OCI-LY7 (cell line): ENCODE data around the gene PNLDC1. TPM values are rescaled to one million over a fixed set of nuclear protein-coding genes. Genes with fewer than 3 reads are reported as not detected.

Source experiments
- BruUV-seq: library from RNA; stranded (reverse); fragments of 400-500 nt; replicated peaks from 2 replicates; lab custom pipeline; 2021; lab: Mats Ljungman, UMichigan
- CTCF ChIA-PET: fragments of 300-600 bp; sonication (Branson Sonifier 250); formaldehyde crosslinking; loops from one replicate; lab custom pipeline; 2022; ENCODE audit warnings: antibody characterized with exemption; ENCODE audit not compliant: unreplicated experiment; lab: Charles Lee
- POLR2A ChIA-PET: fragments of 300-600 bp; sonication (Branson Sonifier 250); formaldehyde crosslinking; loops from one replicate; lab custom pipeline; 2022; ENCODE audit warnings: antibody characterized with exemption; lab: Charles Lee
- DNase-seq: peaks from one replicate; pipeline ENCODE4 v3.0.0-alpha.2; 2015; ENCODE audit warnings: low spot score
- H2AFZ ChIP-seq: fragments of 200-600 bp; sonication (generic), shearing (Covaris generic); 2 replicates; pipeline ENCODE4 v1.6.1; 2014; ENCODE audit warnings: mild to moderate bottlenecking, antibody characterized with exemption, low read length, moderate library complexity
- H3K27ac ChIP-seq: fragments of 200-600 bp; sonication (generic); 2 replicates; pipeline ENCODE4 v1.5.1; 2014; ENCODE audit warnings: mixed run types, low read depth, mild to moderate bottlenecking, moderate library complexity, low read length, inconsistent platforms; ENCODE audit not compliant: poor library complexity, severe bottlenecking
- H3K36me3 ChIP-seq: fragments of 200-600 bp; sonication (generic); 2 replicates; pipeline ENCODE4 v1.6.1; 2014; ENCODE audit warnings: mild to moderate bottlenecking, antibody characterized with exemption, low read length, moderate library complexity, mixed read lengths; ENCODE audit not compliant: insufficient read depth
- H3K4me1 ChIP-seq: fragments of 200-600 bp; sonication (generic); 2 replicates; pipeline ENCODE4 v1.5.1; 2014; ENCODE audit warnings: mild to moderate bottlenecking, low read length; ENCODE audit not compliant: insufficient read depth, poor library complexity, severe bottlenecking
- H3K4me2 ChIP-seq: fragments of 200-600 bp; sonication (generic); 2 replicates; pipeline ENCODE4 v1.6.1; 2014; ENCODE audit warnings: mild to moderate bottlenecking, low read length
- H3K4me3 ChIP-seq: fragments of 200-600 bp; sonication (generic); 2 replicates; pipeline ENCODE4 v1.5.1; 2014; ENCODE audit warnings: mild to moderate bottlenecking, low read depth, low read length; ENCODE audit not compliant: poor library complexity, severe bottlenecking
- H3K79me2 ChIP-seq: fragments of 200-600 bp; sonication (generic); 2 replicates; pipeline ENCODE4 v1.6.1; 2016; ENCODE audit warnings: low read depth, mild to moderate bottlenecking, low read length, moderate library complexity, mixed read lengths; ENCODE audit not compliant: insufficient read depth
- H3K9me2 ChIP-seq: fragments of 200-600 bp; sonication (generic); 2 replicates; pipeline ENCODE4 v1.6.1; 2016; ENCODE audit warnings: mild to moderate bottlenecking, low read length, mixed read lengths; ENCODE audit not compliant: insufficient read depth
- H3K9me3 ChIP-seq: fragments of 200-600 bp; sonication (generic); 2 replicates; pipeline ENCODE4 v1.6.1; 2014; ENCODE audit warnings: mild to moderate bottlenecking, mixed run types, low read length, mixed read lengths
- H4K20me1 ChIP-seq: fragments of 200-600 bp; sonication (generic); 2 replicates; pipeline ENCODE4 v1.6.1; 2014; ENCODE audit warnings: mild to moderate bottlenecking, antibody characterized with exemption, low read length, moderate library complexity, mixed read lengths; ENCODE audit not compliant: insufficient read depth
- EZH2phosphoT487 ChIP-seq: fragments of 200-600 bp; sonication (generic); IDR thresholded peaks from 2 replicates; pipeline ENCODE4 v1.6.1; 2018; ENCODE audit warnings: low read depth, borderline replicate concordance, mild to moderate bottlenecking, mixed run types, antibody characterized with exemption, low read length, moderate library complexity, mixed read lengths
- intact Hi-C: fragments of 100-400 bp; cut with micrococcal nuclease; formaldehyde crosslinking; loops from one replicate; pipeline ENCODE4 v1.10.0; 2022; ENCODE audit not compliant: unreplicated experiment
- small RNA-seq: library from RNA; depleted of rRNA; stranded (forward); fragments of <200 nt; gene quantifications from one replicate; pipeline ENCODE3, GENCODE V24; 2014
- total RNA-seq, 2 experiments: library from RNA; depleted of rRNA in 1 of 2; stranded (reverse); fragments of >200 nt in 1 of 2; shearing (Covaris generic) in 1 of 2; gene quantifications; 2 replicates each; pipeline ENCODE4 v1.2.3, GENCODE V29; 2014 to 2022
- TF ChIP-seq, protein P1 (sequence below): fragments of 200-600 bp; sonication (generic); conservative IDR thresholded peaks from 2 replicates; pipeline ENCODE4 v1.5.1; 2014; ENCODE audit warnings: mild to moderate bottlenecking, antibody characterized with exemption, low read length, moderate library complexity, mixed read lengths

The PNLDC1 gene
- total RNA-seq, 2 experiments from 2014 or later, result not detected

DNA sequence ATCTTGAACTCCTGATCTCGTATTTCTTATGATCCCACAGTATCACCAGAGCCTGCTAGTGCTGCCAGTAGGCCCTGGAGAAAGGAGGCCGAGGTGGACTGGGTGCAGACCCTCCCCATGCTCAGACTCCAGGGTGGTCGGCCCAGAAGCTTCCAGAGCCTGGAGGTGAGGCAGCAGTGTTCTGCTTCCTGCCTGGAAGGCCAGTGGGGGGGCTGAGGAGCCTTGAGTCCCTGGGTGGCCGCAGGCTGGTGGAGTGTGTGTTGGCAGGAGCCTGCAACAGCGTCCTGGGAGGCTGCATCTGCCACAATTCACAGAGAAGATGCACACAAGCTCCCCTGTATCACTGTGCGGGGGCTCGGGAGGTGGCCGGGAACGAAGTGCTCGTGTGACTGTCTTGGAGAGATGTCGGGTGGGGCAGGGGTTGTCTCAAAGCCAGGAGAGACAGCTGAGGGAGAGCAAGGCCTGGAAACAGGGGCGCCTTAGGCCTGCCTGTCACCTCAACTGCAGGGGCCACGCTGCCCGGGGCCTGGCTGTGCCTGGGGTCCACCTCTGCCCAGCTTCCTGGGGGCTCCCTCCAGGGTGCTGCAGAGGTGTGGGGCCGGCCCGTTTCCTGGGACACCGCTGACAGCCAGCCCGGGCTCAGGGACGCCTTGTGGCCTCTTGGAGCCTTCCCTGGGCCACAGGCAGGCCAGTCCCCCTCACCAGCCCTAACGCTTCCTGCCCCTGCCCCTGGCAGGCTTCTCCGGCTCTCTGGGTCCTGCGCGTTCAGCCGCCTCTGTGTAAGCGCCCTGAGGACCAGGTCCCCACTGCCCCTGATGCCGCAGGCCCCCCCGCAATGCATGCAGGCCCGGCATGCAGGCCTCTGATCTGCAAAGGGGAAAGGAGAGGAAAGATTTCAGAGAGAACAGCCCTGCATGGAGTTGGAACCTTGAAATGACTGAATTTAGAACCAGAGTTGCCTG lies 66.5 kb downstream of the PNLDC1 start:
- no peak for TF ChIP-seq EZH2phosphoT487
- TF ChIP-seq, protein P1, sequence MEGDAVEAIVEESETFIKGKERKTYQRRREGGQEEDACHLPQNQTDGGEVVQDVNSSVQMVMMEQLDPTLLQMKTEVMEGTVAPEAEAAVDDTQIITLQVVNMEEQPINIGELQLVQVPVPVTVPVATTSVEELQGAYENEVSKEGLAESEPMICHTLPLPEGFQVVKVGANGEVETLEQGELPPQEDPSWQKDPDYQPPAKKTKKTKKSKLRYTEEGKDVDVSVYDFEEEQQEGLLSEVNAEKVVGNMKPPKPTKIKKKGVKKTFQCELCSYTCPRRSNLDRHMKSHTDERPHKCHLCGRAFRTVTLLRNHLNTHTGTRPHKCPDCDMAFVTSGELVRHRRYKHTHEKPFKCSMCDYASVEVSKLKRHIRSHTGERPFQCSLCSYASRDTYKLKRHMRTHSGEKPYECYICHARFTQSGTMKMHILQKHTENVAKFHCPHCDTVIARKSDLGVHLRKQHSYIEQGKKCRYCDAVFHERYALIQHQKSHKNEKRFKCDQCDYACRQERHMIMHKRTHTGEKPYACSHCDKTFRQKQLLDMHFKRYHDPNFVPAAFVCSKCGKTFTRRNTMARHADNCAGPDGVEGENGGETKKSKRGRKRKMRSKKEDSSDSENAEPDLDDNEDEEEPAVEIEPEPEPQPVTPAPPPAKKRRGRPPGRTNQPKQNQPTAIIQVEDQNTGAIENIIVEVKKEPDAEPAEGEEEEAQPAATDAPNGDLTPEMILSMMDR, result no peak
- intact Hi-C loops, result no loop called here

More for the DNA sequence above, 66.5 kb downstream of the PNLDC1 start:
- DNase-seq, result no peak
- Histone ChIP-seq H3K9me3 (no peaks in the 10 kb centered on the region), H3K79me2 (no peaks in the 10 kb centered on the region), H3K4me3 (no peak overlapping the region), H4K20me1 (no peaks in the 10 kb centered on the region), H3K27ac (no peak overlapping the region), H3K4me1 (peaks cover 8% of the 10 kb centered on the region), H3K9me2 (no peaks in the 10 kb centered on the region), H3K36me3 (no peaks in the 10 kb centered on the region), H3K4me2 (no peak overlapping the region), H2AFZ (no peak overlapping the region)
- no TSS peak for BruUV-seq
- CTCF ChIA-PET, result no interaction called here
- POLR2A ChIA-PET, result interaction anchor here (0.5 to 1.7 kb wide), 5 partner anchors 15 to 625 kb away, joined by 3 to 4 read pairs (median 3); partner anchors contain the start of gene MRPL18

Small RNAs within 50 kb of the gene (small RNA-seq; reads per million reads assigned to genes)
- 60.5 reads per million, percentile 98 among the genes with 10 or more reads in this experiment for gene SNORA20
- not detected for gene SNORA29

Other genes with a start within 250 kb of the PNLDC1 start
- gene SOD2, start 107.0 kb upstream of the PNLDC1 start, total RNA-seq (2014; rRNA removed; shearing (Covaris generic)), result 29.7 and 36.4 TPM in 2 replicates
- gene SOD2, start 107.0 kb upstream of the PNLDC1 start, total RNA-seq (2022), result 49.2 and 51.8 TPM in 2 replicates
- 93.3 and 99.3 TPM in 2 replicates for gene WTAP, start 72.8 kb upstream of the PNLDC1 start, total RNA-seq (2014; rRNA removed; shearing (Covaris generic))
- 115 and 117 TPM in 2 replicates for gene WTAP, start 72.8 kb upstream of the PNLDC1 start, total RNA-seq (2022)
- gene ACAT2, start 38.2 kb upstream of the PNLDC1 start, total RNA-seq (2014; rRNA removed; shearing (Covaris generic)), result 39.4 and 42.4 TPM in 2 replicates
- 90.1 and 110 TPM in 2 replicates for gene ACAT2, start 38.2 kb upstream of the PNLDC1 start, total RNA-seq (2022)
- 319 and 321 TPM in 2 replicates for gene TCP1, start 10.7 kb upstream of the PNLDC1 start, total RNA-seq (2014; rRNA removed; shearing (Covaris generic))
- 340 and 386 TPM in 2 replicates for gene TCP1, start 10.7 kb upstream of the PNLDC1 start, total RNA-seq (2022)
- gene MRPL18, start 9.8 kb upstream of the PNLDC1 start, total RNA-seq (2014; rRNA removed; shearing (Covaris generic)), result 128 and 147 TPM in 2 replicates
- gene MRPL18, start 9.8 kb upstream of the PNLDC1 start, total RNA-seq (2022), result 102 and 117 TPM in 2 replicates
- gene MAS1, start 90.7 kb downstream of the PNLDC1 start, total RNA-seq (2014; rRNA removed; shearing (Covaris generic)), result under 0.01 TPM in 1 of 2 replicates, not detected in the other
- gene MAS1, start 90.7 kb downstream of the PNLDC1 start, total RNA-seq (2022), result not detected in 2 replicates
- gene IGF2R, start 168.8 kb downstream of the PNLDC1 start, total RNA-seq (2014; rRNA removed; shearing (Covaris generic)), result 17.9 and 19.3 TPM in 2 replicates
- gene IGF2R, start 168.8 kb downstream of the PNLDC1 start, total RNA-seq (2022), result 33.8 and 37.6 TPM in 2 replicates